ENCODE measurements around the gene FRRS1L.

GRCh38 chr9:109168170-109168569 is 1.1 kb upstream of the FRRS1L start:
- TF ChIP-seq PREB (CRISPR knock-in tag; IDR thresholded peaks at IDR 0.05; ENCODE audit: borderline replicate concordance) (no peak), MXD4 (CRISPR knock-in tag; IDR thresholded peaks at IDR 0.05; ENCODE audit: borderline replicate concordance) (no peak), ELF4 (CRISPR knock-in tag; IDR thresholded peaks at IDR 0.05; ENCODE audit: low read depth) (no peak), CTCF (IDR thresholded peaks at IDR 0.05) (no peak), FOXK1 (CRISPR knock-in tag; IDR thresholded peaks at IDR 0.05) (no peak), ZNF512 (CRISPR knock-in tag; IDR thresholded peaks at IDR 0.05; ENCODE audit: borderline replicate concordance) (no peak), NR2C2 (CRISPR knock-in tag; IDR thresholded peaks at IDR 0.05) (no peak), ZNF671 (CRISPR knock-in tag; IDR thresholded peaks at IDR 0.05) (no peak), NR3C1 (CRISPR knock-in tag; conservative IDR thresholded peaks at IDR 0.05; ENCODE audit: low read depth) (no peak)
